HG02938 (cell line): ENCODE data around the gene TNFRSF21.
A peak's percentile ranks its signal among the peaks of the same experiment; 100 is the strongest.
"Not testable (repeated sequence)": the region's sequence is repeated elsewhere in the genome, so short reads cannot be mapped to it uniquely, and the experiment has no call there.

Experiments
- ATAC-seq: cut with Tn5 transposase; IDR thresholded peaks from one replicate; pipeline ENCODE4 v1.9.1; 2021; ENCODE audit warnings: mild to moderate bottlenecking, moderate library complexity; ENCODE audit not compliant: unreplicated experiment

TNFRSF21 gene

GRCh38 chr6:47230579-47230978, 79.1 kb downstream of the TNFRSF21 start:
- no peak for ATAC-seq

- ATAC-seq, result no peak
Observed at GRCh38 chr6:47229255-47229654, 80.5 kb downstream of the TNFRSF21 start.

- ATAC-seq, result not testable (repeated sequence)
Observed at GRCh38 chr6:47228093-47228492, 81.6 kb downstream of the TNFRSF21 start.

GRCh38 chr6:47223251-47223650, 86.5 kb downstream of the TNFRSF21 start:
- not testable (repeated sequence) for ATAC-seq

DNA sequence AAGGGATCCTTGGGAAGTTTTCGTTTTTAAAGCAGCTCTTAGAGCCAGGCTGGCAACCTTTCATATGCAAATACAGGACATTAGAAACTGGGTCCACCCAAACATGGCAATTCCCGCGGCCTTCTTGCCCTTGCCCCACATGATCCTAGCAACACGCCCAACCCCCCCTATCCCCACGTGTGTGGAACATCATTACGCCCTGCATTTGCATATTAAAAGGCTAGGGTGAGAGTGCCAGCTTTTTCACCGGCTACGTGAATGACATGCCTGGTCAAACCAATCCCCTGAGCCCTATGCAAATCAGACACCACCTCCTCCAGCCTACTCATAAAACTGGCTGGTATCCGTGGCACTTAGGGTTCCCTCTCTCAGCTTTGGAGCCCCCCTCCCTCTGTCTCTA, 88.1 kb downstream of the TNFRSF21 start:
- ATAC-seq, result no peak

- no peak for ATAC-seq
Observed at GRCh38 chr6:47209632-47210031, 100.1 kb downstream of the TNFRSF21 start.

- ATAC-seq, result no peak
Observed at GRCh38 chr6:47207261-47207660, 102.4 kb downstream of the TNFRSF21 start.

- no peak for ATAC-seq
Observed at GRCh38 chr6:47206626-47207025, 103.1 kb downstream of the TNFRSF21 start.

DNA sequence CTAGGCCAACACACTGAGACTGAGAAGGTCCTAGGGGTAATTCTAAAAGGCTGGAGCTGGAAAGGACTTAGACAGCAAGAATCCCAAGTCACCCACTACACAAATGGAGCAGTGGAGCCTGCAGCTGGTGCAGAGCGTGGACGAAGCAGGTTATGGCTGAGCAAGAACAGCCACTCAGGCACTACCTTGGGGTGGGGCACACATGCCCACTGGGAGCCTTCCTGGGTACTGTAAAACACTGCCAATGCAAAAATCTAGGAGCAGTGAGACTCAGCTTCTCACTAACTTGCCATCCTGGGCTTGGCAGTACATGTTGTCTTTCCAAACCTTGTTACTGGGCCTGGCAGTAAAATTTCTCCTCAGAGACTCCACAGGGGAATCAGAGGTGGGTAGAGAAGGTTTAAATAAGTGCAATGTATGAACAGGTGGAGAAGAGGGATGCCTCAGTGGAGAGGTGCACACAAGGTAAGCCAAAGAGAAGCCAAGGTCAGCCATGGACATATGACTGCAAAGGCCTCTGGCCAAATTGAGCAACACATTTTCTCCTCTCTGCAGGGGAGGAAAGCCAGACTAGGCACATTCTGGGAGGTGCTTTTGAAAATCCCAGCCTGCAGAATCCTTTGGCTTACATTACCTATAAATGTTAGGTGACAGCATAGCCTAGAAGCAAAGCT, 105.6 kb downstream of the TNFRSF21 start:
- no peak for ATAC-seq

- peak; percentile 89 for ATAC-seq
Observed at GRCh38 chr6:47203266-47203937, 106.3 kb downstream of the TNFRSF21 start.

GRCh38 chr6:47202644-47203205, 107.0 kb downstream of the TNFRSF21 start:
- ATAC-seq, result no peak

DNA sequence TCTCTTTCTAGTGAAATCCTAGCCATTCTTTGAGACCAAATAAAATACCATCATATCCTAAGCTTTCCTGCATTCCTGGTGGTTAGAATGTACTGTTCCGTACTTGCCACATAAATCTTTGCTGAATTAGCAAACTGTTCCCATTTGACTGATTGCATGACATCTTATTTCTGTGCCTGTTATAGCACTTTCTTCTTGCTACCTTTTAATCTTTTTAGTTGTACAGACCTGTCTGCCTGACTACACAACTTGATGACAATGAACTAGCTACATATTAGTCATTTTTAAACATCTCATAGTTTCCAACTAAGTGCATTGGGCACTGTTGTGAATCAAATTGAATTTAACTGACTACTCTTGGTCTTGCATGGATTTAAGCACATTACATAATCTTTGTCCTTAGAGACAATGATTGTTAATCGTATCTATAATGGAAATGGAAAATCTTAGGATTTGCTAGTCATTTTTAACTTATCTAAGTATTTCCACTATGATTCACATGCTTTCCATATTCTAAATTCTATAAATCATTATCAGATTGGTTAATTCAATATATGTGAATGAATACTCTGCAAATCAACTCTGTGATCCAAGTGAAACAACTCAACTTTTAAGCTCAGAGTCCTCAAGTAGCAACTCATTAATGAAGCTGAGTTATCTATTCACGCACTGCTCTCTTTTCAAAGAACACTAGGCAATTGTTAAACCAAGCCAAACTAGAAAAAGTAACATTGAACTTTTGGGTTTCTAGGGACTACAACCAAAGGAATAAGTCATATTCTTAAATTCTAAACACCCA, 109.0 kb downstream of the TNFRSF21 start:
- no peak for ATAC-seq

DNA sequence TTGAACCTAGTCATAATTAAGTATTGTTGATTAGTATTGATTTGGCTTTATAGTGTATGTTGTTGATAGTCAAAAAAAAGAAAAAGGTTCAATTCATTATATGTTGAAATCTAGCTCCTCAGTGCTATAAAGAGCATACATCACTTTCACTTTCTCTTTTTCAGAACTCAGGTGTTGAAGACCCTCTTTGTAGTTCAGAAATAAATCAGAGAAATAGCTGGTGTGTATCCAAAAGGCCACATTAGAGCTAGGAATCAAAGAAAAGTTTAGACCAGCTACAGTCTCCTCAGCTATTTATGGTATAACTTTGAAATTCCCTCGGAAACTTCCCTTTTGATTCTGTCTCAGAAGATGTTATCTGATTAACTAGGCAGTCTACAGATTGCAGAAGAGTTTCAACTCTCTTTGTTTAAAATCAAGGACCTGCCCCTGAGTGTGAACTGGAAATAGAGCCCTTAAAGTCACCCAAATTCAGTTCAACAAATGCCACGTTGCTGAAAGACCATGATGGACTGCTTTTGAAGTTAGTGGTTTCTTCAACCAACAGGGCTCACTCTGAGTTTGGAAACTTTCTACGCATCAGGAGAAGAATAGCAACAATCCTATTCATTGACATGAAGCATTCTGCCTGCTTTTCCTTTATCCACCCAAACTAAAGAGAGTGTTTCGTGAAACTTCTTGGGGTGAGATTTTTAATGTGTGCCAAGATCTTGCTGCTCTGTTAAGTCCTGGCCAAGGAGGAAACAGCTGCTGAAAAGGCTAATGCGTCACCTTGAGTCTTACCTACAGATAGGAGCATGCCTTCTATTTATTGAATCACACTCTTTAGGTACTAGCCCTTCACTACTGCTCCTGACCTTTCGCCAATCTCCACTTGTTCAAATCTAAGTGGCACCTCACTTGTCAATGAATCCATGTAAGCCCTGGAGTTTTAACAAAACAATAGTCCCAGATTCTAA, 111.7 kb downstream of the TNFRSF21 start:
- ATAC-seq, result no peak

DNA sequence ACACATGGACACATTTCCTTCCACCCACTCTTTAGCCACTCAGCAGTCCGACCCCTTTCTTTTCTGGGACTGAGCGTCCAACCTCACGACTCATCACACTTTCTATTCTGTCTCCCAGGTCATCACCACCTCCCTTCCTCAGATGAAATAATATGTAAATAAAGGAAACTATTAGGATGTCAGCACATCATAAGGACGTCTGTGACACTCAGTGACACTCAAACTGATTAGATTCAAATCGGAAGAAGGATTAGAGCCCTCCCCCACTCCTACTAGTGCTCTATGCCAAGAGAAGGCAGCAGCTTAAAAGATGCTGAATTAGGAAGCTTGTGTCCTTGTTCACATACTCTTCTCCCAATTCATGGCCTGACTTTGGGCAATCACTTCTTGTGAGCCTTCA, 113.6 kb downstream of the TNFRSF21 start:
- no peak for ATAC-seq

DNA sequence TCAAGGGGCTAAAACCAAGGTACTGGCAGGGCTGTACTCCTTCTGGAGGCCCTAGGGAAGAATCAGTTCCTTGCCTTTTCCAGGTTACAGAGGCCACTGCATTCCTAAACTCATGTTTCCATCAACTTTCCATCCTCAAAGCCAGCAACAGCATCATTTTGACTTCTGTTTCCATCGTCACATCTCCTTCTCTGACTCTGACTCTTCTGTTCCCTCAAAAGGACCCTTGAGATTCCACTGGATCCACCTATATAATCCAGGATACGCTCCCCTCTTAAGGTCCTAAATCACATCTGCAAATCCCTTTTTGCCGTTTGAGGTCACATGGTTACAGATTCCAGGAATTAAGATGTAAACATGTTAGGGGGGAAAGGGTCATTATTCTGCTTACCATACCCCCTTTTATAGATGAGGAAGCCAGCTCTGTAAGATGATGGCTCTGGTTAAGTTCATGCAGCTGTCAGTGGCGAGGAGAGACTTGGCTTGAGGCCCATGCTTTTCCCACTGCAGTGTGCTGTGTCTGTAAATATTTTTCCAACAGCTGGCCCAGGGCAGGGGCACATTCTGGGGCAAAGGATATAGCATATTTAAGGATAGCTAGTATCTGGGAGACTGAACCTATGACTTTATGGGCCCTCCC, 114.6 kb downstream of the TNFRSF21 start:
- ATAC-seq, result no peak

GRCh38 chr6:47188588-47189021, 121.1 kb downstream of the TNFRSF21 start:
- no peak for ATAC-seq

GRCh38 chr6:47187893-47188587, 121.7 kb downstream of the TNFRSF21 start:
- no peak for ATAC-seq

DNA sequence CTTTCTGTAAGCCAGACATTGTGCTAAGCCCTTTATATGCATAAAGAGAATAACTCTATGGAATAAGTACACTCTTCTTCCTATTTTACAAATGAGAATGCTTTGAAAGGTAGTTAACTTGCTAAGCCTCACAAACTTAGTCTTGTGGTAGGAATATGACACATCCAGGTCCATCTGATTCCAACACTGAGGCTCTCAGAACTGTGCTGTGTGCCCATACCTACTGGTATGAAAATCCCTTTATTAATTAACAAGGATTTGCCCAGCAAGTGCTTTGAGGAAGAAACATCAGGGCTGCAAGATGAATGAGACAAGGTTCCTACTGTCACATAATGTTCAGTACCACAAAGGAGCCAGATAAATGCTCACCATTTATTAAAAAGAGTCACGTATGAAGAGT, 122.6 kb downstream of the TNFRSF21 start:
- no peak for ATAC-seq

DNA sequence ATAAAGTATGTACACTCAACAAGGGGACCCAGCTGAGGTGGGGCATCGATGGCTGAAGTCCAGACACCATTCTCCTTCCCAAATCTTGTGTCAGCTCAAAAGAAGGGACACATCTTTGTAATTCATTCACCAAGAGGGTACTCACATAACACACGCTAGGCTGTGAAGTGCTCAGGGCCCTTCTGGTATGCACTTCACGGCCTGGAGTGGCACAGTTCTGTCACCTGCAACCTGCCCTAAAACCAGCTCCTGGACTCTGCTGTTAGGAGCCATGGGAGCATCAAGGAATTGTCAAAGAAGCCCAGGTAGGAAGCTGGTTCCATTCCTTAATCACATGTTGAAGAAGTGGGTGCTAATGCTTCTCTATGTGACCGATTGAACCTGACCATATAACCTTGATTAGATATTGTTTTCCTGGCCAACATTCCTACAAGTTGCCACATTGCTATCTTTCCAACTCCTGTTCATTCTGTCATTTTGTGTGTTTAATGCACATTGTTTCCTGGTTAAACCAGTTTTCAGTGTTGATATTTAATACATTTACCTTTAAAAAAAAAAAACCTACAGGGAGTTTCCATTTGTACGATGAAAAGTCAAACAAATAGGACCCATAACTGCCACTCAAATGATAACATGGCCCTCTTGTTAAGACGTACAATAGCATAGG, 127.3 kb downstream of the TNFRSF21 start:
- no peak for ATAC-seq
